HG02981 (cell line): ENCODE measurements around the gene VAPA.

Experiments used
- ATAC-seq: cut with Tn5 transposase; IDR thresholded peaks from one replicate; pipeline ENCODE4 v1.9.1; 2021; ENCODE audit warnings: mild to moderate bottlenecking, moderate library complexity; ENCODE audit not compliant: unreplicated experiment

Gene VAPA

GRCh38 chr18:9994701-9995235 lies 81.0 kb downstream of the VAPA start:
- ATAC-seq, result no peak

DNA sequence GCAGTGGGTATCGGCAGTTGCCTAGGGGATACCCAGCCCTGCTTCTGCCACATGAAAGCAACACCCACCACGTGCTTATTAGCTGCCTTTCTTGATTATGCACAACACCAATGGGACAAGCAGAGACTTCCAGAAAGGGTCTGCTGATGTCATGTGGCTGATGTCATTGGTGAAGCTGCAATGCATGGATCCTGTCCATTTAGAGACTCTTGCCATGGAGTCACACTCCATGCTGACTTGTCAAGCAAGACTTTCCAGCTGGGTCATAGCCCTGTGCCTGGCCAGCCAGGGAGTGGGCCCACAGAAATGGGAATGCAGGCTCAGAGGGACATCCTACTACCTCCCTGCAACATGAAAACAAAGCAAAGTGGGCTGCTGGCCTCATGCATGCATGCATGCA lies 81.8 kb downstream of the VAPA start:
- ATAC-seq, result no peak

GRCh38 chr18:9996094-9996493 lies 82.3 kb downstream of the VAPA start:
- ATAC-seq, result no peak

DNA sequence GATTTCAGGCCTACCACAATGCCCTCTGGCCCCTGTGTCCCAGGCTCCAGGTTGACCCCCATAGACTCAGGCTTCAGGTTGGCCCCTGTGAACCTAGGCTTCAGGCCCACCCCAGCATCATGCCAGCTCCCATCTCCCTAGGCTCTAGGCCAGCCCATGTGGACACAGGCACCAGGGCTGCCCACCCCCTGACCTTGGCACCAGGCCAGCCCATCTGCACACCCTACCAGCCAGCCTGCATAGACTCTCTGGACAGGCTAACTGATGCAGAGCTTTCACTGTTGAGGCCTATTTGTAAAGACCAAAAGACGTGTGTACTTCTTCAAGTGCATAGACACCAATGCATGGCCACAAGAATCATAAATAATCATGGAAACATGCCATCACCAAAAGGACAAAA lies 83.9 kb downstream of the VAPA start:
- no peak for ATAC-seq

DNA sequence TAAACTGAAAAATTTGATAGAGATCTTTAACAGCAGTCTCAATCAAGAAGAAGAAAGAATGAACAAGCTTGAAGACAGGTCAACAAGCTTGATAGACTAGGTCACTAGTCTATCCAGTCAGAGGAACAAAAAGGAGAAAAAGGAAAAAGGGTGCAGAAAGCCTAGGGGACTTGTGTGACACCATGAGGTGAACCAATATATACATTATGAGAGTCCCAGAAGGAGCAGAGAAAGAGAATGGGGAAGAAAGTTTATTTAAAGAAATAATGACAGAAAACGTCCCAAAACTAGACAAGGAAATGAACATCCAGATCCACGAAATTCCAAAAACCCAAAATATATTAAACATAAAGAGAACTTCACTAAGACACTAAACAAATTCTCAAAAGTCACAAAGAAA lies 84.5 kb downstream of the VAPA start:
- no peak for ATAC-seq

- ATAC-seq, result no peak
These were observed 88.5 kb downstream of the VAPA start for GRCh38 chr18:10002280-10002679.

DNA sequence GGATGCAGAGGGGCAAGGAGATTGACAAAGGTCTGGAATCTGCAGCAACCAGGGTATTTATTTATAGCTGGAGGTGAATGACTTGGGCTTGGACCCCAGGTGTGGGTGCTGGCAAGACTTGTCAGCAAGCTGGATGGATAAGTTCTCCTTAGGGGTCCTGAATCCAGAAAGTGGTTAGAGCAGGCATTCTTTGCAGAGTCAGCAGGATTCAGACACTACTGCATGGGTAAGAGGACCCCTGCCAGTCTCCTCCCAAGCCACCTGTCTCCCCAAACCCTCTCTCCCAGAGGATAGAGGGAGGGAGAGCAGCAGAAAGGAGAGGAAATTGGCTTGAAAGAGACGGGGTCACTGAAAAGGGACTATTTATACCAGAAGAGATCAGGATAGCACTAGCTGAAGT lies 89.5 kb downstream of the VAPA start:
- no peak for ATAC-seq

GRCh38 chr18:10003866-10004265 lies 90.0 kb downstream of the VAPA start:
- ATAC-seq, result no peak

- ATAC-seq, result no peak
These were observed 92.6 kb downstream of the VAPA start for GRCh38 chr18:10006311-10006893.

- ATAC-seq, result no peak
These were observed 94.3 kb downstream of the VAPA start for GRCh38 chr18:10008006-10008647.
